Activated CD4-positive, alpha-beta T cell treated with anti-CD3 and anti-CD28 coated beads, Interleukin-2, amount 50 U/mL, for 4 hours (primary cell): ENCODE results near the gene MYLK.
A peak's percentile ranks its signal among the peaks of the same experiment; 100 is the strongest.
"Not testable (repeated sequence)": the region's sequence is repeated elsewhere in the genome, so short reads cannot be mapped to it uniquely, and the experiment has no call there.

Experiments
- DNase-seq, 2 experiments: peaks; one replicate each; pipeline ENCODE4 v3.0.0-alpha.2; 2020

MYLK gene

DNA sequence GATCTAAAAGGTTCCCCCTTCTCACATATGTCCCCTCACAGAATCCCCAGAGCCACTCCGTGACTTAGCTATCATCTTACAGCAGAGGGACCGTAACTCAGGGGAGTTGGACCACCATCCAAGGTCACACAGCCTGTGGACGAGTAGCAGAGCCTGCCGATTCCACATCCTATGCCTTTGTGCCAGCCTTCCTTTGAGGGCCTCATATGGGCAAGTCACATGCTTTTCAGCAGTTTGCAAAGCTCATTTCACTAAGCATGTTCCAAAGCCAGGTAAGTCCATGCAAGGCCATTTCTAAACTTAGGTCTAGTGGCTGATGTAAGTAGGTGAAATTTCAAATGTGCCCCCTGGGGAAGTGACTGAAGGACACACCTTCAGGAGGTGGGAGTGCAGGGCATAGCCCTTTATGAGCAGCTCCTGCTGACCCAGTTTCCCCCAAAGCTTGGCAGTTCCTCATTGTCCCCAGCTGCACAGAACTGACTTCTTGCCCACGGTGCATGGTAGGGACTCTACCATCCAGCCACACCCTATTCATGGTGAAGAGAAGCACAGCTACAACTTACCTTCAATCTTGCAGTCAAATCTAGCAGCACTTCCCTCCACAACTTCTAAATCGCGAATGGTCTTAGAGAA, 265.9 kb downstream of the MYLK start:
- DNase-seq, result no peak

DNA sequence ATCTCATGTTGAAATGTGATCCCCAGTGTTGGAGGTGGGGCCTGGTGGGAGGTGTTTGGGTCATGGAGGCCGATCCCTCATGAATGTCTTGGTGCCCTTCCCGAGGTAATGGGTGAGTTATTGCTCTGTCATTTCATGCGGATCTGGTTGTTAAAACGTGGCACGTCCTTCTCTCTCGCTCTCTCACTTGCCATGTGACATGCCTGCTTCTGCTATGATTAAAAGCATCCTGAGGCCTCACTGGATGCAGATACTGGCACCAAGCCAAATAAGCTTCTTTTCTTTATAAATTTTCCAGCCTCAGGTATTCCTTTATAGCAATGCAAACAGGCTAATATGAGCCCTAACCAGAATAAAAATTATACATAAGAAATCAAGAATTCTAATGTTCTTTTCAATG, 267.5 kb downstream of the MYLK start:
- DNase-seq, result no peak

DNA sequence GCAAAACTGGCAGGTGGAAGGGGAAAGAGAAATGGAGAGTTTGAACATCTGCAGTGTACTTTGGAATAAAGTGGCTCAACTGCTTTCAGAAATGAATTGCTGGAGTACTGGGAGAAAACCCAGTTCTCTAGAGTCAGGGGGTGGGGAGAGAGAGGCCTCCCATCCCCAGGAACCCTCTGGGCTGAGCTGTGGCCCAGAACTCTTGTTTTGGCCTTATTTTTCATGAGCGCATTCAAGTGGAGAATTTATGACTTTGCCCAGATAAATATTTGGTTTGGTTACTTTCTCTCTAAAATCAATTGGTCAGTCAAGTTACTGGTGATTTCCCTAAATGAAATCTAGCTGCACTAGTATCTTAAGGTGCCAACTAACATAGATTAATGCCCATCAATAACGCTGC, 270.6 kb downstream of the MYLK start:
- DNase-seq, result no peak

DNA sequence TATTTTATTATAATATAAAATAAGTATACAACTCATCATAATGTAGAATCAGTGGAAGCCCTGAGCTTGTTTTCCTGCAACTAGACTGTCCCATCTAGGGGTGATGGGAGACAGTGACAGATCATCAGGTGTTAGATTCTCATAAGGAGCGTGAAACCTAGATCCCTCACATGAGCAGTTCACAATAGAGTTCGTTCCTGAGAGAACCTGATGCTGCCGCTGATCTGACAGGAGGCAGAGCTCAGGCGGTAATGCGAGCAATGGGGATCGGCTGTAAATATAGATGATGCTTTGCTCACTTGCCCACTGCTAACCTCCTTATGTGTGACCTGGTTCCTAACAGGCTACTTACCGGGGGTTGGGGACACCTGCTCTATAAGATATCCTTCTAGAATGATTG, 272.5 kb downstream of the MYLK start:
- DNase-seq, result not testable (repeated sequence)

DNA sequence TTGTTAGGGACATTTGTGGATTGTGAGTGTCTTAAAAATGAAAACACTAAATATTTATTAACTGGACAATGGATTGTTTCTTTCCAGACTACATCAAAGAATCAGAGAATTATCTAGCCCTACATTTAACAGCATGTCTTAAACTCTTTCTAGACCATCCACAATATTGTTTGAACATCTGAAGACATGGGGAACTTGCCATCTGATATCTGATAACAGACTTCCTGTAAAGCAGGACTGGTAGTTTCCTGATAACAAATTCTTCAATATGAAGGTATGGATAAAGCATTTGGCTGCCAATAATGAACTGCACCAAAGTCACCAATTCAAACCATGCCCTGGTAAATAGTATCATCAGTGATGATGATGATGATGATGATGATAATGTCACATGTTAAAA, 273.1 kb downstream of the MYLK start:
- DNase-seq, result no peak

DNA sequence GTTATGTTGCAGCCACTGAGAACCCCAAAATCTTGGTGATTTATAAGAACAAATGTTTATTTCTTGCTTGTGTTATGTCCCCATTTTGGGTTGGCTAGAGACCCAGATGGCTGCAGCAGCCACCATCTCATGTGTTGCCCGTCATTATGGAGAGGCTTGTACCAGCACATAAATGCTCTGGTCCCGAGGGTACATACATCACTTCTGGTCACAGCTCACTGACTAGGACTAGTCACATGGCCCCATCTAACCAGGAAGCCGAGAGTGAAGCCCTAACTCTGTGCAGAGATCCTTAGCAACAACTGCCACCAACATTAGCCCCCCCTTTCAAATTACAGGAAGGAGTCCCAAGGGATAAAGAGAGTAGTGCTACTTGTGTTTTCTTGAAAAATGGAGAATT, 273.8 kb downstream of the MYLK start:
- DNase-seq, result no peak

DNA sequence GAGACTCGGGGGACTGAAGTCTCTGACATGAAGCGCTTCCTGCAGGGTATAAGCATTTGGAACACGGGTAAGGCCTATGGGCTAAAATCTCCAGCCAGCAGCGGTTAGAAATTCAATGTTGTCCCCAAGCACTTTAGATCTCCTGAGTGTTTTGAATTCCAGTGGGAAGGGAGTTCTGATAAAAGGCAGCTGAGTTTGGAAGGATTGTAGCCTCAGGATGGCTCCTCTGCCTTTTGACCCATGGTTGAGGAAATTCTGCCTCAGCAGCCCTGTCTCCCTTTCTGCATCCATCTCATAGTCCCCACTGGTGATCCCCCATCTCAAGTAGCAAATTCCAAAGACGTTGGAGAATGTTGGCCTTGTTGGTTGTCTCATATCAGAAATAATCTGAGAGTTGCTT, 275.1 kb downstream of the MYLK start:
- DNase-seq, result no peak

DNA sequence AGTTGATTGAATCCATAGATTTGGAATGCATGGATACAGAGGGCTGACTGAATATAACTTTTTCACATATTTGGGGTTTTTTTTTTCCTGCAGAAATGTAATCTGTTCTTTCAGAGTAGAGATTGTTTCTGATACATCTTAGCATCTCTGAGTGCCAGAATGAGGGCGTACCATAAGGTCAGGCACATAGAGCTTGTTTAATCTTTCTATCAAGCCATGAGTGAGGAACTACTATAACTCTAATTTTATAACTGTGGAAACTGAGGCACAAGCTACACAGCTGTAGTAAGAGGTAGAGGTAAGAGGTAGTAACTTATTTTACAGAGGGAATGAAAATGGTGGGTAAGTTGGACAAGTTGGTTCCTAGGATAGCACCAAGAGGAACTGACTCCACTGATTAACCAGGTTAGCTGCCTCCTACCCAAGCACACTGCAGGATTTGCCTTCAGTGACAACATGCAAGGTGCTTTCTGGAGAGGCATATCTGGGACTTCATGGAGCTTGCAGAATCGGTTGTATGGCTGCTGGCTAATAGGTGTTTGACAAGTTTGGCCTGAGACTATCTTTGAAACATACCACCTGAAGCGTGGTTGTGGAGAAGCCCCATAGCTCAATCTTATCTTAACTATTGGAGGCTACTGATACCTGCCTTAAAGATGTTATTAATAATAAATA, 275.7 kb downstream of the MYLK start:
- DNase-seq, result no peak

DNA sequence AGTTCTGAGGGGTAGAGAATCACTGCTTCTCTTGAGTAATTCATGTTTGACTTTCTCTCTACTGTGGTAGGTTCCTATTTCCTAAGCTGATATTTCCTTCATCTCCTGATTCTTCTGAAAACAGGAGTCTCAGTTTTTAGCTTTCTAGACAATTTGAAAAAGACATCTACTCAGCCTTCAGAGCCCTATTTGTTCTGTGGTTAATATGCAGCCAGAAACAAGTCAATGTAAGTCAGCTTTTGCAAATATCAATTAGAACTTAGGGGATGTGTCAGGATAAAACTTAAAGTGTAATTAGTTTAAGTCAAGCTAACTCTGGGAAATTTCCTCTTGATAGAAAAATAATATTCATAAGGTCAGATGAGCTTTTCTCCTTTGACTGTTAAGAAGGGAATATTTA, 277.6 kb downstream of the MYLK start:
- DNase-seq, result no peak

DNA sequence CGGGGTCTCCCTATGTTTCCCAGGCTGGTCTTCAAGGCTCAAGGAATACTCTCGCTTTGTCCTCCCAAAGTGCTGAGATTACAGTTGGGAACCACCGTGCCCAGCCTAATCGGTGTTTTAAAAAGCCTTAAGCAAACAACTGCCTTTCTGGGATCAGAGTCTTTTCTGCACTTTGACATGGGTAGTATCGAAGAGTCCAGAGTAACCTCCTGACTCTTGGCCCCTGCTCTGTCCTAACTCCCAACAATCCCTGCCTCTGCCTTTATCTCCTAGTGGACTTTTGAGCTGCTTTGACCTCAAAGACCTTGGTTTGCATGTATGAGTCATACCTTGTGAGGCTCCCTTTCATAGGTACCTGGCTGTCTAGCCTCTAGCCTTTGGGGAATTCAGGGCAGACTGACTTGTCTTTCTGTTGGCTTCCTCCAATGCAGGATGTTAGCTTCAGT, 278.3 kb downstream of the MYLK start:
- DNase-seq, result no peak

DNA sequence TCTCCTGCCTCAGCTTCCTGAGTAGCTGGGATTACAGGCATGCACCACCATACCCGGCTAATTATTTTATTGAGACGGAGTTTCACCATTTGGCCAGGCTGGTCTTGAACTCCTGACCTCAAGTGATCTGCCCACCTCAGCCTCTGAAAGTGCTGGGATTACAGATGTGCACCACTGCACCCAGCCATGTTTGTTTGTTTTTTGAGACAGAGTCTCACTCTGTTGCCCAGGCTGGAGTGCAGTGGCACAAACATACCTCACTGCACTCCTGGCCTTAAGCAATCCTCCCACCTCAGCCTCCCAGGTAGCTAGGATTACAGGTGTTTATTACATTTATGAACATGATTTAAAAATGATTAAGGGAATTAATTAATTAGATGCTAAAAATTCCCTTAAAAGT, 281.0 kb downstream of the MYLK start:
- not testable (repeated sequence) for DNase-seq

DNA sequence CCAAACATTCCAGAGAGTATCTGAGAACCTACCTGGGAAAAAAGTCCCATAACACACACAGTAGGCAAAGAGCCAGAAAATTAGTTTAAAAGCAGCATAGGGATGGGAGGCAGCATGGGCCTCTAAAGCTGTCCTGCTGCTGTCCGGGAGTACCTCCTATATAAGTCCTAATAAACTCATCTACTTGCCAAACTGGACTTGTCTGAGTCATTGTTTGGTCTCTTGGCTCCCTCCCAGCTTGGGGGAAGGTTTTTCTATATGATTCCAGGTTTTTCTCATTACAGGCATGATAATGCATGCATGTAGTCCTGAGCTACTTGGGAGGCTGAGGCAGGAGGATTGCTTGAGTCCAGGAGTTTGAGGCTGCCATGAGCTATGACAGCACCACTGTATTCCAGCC, 281.8 kb downstream of the MYLK start:
- DNase-seq, result no peak

DNA sequence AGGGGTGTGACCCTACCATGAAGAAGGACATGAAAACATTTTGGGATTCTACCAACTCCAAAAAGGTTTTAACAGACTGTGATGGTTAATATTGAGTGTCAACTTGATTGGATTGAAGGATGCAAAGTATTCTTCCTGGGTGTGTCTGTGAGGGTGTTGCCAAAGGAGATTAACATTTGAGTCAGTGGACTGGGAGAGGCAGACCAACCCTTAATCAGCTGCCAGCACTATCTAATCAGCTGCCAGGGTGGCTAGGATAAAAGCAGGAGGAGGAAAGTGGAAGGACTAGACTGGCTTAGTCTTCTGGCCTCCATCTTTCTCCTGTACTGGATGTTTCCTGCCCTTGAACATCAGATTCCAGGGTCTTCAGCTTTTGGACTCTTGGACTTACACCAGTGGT, 283.3 kb downstream of the MYLK start:
- DNase-seq, result not testable (repeated sequence)

DNA sequence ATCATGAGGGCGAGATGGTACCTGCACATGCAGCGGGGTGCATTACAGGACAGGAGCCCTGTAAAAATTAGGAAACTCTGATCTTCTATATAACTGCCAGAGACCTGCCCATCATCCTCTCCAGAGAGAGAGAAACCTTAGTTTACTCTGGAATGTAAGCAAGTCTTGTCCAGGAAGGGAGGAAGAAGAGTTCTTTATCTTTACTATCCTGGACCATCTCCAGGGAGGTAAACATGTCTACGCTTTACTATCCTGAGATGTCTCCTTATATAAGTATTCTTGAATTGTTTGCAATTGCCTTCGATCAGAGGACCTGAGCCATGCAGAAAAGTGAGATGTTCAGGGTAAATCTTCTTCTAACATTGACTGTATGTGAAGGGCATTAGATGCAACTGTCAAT, 286.6 kb downstream of the MYLK start:
- DNase-seq, result no peak

DNA sequence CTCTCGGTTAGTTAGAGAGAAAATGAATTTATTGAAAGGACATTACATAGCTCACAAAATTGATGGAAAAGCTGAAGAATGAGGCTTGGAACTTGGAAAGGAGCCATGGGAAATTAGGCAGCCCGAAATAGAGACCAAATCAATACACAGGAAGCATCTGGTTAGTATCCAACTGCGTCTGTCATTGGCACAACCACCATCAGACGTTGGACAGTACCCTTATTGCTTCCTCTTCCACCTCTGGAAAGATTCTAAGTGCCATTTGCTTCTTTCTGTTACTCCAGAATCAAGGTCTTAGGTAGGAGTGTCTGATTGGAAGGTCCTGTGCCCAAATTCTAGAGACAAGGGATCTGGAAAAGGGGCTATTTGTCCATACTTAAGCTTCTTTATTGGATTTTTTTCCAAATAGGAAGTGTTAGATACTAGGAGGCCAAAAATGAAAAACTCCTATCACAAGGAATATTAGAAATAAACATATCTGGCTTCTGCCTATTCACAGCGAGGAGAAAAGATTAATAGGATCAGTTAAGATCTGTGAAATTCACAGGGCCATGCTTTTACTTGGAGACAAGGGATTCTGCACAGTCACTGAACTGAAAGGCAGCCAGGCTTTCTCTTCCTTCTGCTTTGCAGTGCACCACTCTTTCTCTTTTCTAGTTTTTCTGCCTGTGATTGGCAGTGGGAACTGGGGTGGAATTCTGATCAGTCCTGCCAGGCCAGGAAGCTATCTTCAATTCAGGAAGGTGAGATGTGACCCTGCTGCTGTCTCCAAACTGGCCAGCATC, 288.5 kb downstream of the MYLK start:
- DNase-seq, result no peak

DNA sequence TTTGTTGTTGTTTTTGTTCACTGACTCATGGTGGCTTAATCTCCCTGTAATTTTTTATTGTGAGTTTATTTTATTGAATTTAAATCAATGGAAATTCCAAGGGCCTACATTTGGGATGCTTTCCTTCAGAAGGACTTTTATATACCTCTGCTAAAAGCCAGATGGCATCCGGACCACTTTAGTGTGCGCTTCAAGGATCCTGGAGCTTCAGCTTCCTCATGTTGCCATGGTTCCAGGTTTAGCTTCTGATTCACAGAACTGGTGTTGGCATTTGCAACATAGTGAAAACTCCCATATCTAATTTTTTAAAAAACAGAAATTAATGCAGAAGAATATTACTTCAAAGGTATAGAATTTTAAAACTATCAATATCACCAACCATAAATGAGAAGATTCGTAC, 290.8 kb downstream of the MYLK start:
- no peak for DNase-seq

DNA sequence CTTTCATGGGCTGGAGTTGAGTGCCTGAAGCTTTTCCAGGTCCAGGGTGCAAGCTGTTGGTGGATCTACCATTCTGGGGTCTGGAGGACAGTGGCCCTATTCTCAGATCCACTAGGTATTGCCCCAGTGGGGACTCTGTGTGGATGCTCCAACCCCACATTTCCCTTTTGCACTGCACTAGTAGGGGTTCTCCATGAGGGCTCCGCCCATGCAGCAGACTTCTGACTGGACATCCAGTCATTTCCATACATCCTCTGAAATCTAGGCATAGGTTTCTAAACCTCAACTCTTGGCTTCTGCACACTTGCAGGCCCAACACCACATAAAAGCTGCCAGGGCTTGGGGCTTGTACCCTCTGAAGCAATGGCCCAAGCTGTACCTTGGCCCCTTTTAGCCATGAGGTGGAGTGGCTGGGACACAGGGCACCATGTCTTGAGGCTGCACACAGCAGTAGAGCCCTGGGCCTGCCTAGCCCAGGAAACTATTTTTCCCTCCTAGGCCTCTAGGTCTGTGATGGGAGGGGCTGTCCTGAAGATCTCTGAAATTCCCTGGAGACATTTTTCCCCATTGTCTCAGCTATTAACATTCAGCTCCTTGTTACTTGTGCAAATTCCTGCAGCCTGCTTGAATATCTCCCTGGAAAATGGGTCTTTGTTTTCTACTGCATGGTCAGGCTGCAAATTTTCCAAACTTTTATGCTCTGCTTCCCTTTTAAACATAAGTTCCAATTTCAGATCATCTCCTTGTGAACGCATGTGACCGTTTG, 293.3 kb downstream of the MYLK start:
- no peak for DNase-seq

DNA sequence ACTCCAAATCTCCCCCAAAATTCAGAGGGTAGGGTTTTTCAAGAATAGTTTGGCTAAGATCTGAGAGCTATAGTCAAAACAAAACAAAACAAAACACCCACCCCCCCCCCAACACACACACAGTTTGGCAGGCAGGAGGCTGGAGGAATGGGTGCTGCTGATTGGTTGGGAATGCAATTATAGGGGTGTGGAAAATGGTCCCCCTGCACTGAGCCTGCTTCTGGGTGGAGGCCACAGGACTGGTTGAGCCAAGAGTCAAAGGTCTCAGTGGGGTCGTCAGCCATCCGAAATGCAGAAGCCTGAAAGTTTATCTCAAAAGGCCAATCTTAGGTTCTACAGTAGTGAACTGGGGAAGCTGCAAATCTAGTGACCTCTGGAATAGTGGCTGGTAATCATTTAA, 296.7 kb downstream of the MYLK start:
- DNase-seq, result no peak

DNA sequence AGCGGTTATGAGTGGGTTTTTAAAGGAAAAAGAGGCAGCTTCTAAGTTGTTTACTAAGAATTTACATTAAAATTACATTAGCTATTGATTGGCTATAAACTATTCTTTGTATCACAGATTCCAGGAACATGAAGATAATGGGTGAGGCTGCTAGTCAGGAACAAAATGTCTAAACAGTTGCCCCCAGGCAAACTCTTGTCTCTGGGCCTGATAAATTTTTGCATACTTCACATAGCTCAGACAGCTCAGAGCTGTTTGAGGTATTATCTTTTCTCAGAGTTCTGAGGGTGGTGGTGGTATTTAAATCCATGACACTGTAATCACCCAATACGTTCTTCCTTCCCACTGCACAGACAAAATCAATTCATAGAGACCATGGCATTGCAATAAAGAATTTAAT, 297.2 kb downstream of the MYLK start:
- DNase-seq, result no peak

DNA sequence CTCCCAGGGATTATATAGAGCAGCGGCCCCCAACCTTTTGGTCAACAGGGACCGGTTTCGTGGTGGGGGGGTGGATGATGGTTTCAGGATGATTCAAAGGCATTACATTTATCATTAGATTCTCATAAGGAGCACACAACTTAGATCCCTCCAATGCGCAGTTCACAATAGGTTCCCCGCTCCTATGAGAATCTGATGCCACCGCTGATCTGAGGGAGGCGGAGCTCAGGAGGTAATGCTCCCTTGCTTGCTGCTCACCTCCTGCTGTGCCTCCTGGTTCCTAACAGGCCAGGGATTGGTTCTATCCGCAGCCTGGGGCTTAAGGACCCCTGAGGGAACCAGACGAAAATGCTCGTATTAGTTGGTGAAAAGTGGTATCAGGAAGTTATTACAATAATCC, 298.0 kb downstream of the MYLK start:
- DNase-seq, result peak; percentile 18 to 21

DNA sequence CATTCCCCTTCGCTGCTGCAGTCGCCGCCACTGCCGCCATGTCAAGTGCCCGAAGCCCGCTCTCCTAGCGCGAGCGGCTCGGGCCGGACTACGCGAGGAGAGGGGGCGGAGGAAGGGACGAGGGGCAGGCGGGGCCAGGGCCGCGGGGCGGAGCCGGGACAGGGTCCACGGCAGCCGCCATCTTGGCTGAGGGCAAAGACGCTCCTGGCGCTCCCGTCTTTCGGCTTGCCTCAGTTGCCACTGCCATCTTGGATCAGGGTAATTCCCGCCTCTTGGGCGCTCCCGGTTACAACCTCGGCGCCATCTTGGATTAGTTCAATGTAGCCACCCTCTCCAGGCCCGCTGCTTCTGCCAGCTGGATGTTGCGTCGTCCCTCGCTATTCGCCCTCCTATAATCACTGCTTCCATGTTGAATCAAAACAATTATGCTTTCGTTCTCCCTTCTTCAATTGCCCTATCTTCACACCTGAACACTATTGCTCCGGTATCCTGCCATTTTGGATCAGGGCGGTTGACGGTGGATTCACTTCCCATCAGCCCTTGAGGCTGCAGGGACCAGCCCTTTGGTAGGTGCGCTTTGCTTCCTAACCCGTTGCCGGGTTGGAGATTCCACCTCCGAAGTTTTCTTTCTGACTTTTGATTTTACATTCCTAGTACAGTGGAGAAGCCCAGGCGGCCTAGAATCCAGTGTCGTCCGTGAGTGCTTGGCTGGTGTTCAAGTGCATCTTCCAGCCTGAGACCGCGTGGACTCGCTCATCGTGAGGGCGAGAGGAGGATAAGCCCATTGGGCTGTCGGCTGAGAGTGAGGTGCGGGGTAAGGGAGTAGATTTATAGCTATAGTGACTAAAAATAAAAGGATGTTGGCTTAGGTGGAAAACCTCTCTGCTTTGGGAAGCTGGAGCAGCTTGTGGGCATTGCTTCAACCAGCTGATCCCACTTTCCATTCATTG, 298.9 kb downstream of the MYLK start, which contains the start of gene HACD2:
HACD2 (minus strand) TSS at position 66 of the 950 bp plus-strand sequence; CDS start at position 40, 26 bp downstream.
- DNase-seq, result peak; percentile 90
